Mesenchymal stem cell (in vitro differentiated cells and primary cell): ENCODE measurements around the gene LAPTM5.

Source experiments
- DNase-seq: peaks from one replicate; pipeline ENCODE4 v3.0.0-alpha.2; 2013
- H2AFZ ChIP-seq: one replicate; pipeline ENCODE4 v1.6.1; 2013; ENCODE audit warnings: low read depth, mild to moderate bottlenecking, control low read depth, inconsistent platforms, low read length, moderate library complexity
- H2AK5ac ChIP-seq: 2 replicates; pipeline ENCODE4 v1.6.1; 2013; ENCODE audit warnings: low read length, moderate library complexity, mild to moderate bottlenecking, inconsistent platforms; ENCODE audit not compliant: severe bottlenecking
- H2BK120ac ChIP-seq: one replicate; pipeline ENCODE4 v1.6.1; 2013; ENCODE audit warnings: low read depth, mild to moderate bottlenecking, inconsistent platforms, low read length, moderate library complexity
- H2BK12ac ChIP-seq, 2 experiments: one replicate each; pipeline ENCODE4 v1.6.1; 2013; ENCODE audit warnings: inconsistent platforms in 2 of 2, low read length in 2 of 2, mild to moderate bottlenecking in 2 of 2, moderate library complexity in 2 of 2, control low read depth in 1 of 2
- H2BK15ac ChIP-seq: one replicate; pipeline ENCODE4 v1.6.1; 2013; ENCODE audit warnings: mild to moderate bottlenecking, low read depth, inconsistent platforms; ENCODE audit not compliant: poor library complexity, severe bottlenecking
- H2BK5ac ChIP-seq: 2 replicates; pipeline ENCODE4 v1.6.1; 2013; ENCODE audit warnings: low read depth, mild to moderate bottlenecking, low read length, control low read depth, inconsistent platforms; ENCODE audit not compliant: poor library complexity, severe bottlenecking
- H3K14ac ChIP-seq, 2 experiments: one replicate each; pipeline ENCODE4 v1.6.1; 2013; ENCODE audit warnings: inconsistent platforms in 2 of 2, low read length in 2 of 2, control low read depth in 1 of 2, mild to moderate bottlenecking in 1 of 2, moderate library complexity in 1 of 2
- H3K18ac ChIP-seq, 2 experiments: one replicate each; pipeline ENCODE4 v1.6.1; 2013; ENCODE audit warnings: inconsistent platforms in 2 of 2, low read length in 2 of 2, control low read depth in 1 of 2, low read depth in 1 of 2, mild to moderate bottlenecking in 1 of 2
- H3K23ac ChIP-seq, 2 experiments: one replicate each; pipeline ENCODE4 v1.6.1; 2013; ENCODE audit warnings: inconsistent platforms in 2 of 2, low read length in 2 of 2, mild to moderate bottlenecking in 2 of 2, moderate library complexity in 2 of 2, control low read depth in 1 of 2
- H3K27ac ChIP-seq: 2 replicates; pipeline ENCODE4 v1.5.1; 2013; ENCODE audit warnings: mild to moderate bottlenecking, moderate library complexity, low read length, control low read depth, inconsistent platforms; ENCODE audit not compliant: poor library complexity, severe bottlenecking
- H3K27me3 ChIP-seq, 2 experiments: 2 replicates each; pipeline versions ENCODE4 v1.6.1 to v1.7.0; 2013; ENCODE audit warnings: low read length in 2 of 2, mild to moderate bottlenecking in 2 of 2, moderate library complexity in 2 of 2, control low read depth in 1 of 2, inconsistent platforms in 1 of 2; ENCODE audit not compliant: control insufficient read depth in 1 of 2, insufficient read depth in 1 of 2
- H3K36me3 ChIP-seq, 2 experiments: 2 replicates each; pipeline versions ENCODE4 v1.6.1 to v1.7.0; 2013; ENCODE audit warnings: low read length in 2 of 2, control low read depth in 1 of 2, inconsistent platforms in 1 of 2, low read depth in 1 of 2, mild to moderate bottlenecking in 1 of 2; ENCODE audit not compliant: insufficient read depth in 2 of 2, control insufficient read depth in 1 of 2
- H3K4ac ChIP-seq, 2 experiments: one replicate each; pipeline ENCODE4 v1.6.1; 2013; ENCODE audit warnings: inconsistent platforms in 2 of 2, low read length in 2 of 2, mild to moderate bottlenecking in 2 of 2, moderate library complexity in 2 of 2, control low read depth in 1 of 2, low read depth in 1 of 2
- H3K4me1 ChIP-seq: 2 replicates; pipeline ENCODE4 v1.6.1; 2013; ENCODE audit warnings: low read depth, low read length, control low read depth; ENCODE audit not compliant: control insufficient read depth, insufficient read depth
- H3K4me2 ChIP-seq: 2 replicates; pipeline ENCODE4 v1.6.1; 2013; ENCODE audit warnings: low read length, mild to moderate bottlenecking, inconsistent platforms; ENCODE audit not compliant: poor library complexity, severe bottlenecking
- H3K4me3 ChIP-seq, 2 experiments: 2 replicates each; pipeline versions ENCODE4 v1.5.1 to v1.7.0; 2013; ENCODE audit warnings: low read length in 2 of 2, mild to moderate bottlenecking in 2 of 2, control low read depth in 1 of 2, low read depth in 1 of 2; ENCODE audit not compliant: insufficient read depth in 1 of 2
- H3K79me1 ChIP-seq: replicated peaks from 2 replicates; pipeline ENCODE4 v1.6.1; 2013; ENCODE audit warnings: mild to moderate bottlenecking, control low read depth, low read length, inconsistent platforms; ENCODE audit not compliant: poor library complexity, severe bottlenecking
- H3K9ac ChIP-seq: 2 replicates; pipeline ENCODE4 v1.7.0; 2013; ENCODE audit warnings: mild to moderate bottlenecking, low read length, moderate library complexity
- H3K9me3 ChIP-seq: 2 replicates; pipeline ENCODE4 v1.7.0; 2013; ENCODE audit warnings: mild to moderate bottlenecking, low read length; ENCODE audit not compliant: control insufficient read depth
- H4K8ac ChIP-seq: one replicate; pipeline ENCODE4 v1.6.1; 2013; ENCODE audit warnings: inconsistent platforms, mild to moderate bottlenecking, low read length, moderate library complexity
- H4K91ac ChIP-seq: one replicate; pipeline ENCODE4 v1.6.1; 2013; ENCODE audit warnings: mild to moderate bottlenecking, low read length, inconsistent platforms
- WGBS: methylation state at CpG from one replicate; pipeline ENCODE4 v1.1.7; 2013; ENCODE audit warnings: mixed read lengths; 5-methylcytosine and 5-hydroxymethylcytosine counted together

LAPTM5 gene

DNA sequence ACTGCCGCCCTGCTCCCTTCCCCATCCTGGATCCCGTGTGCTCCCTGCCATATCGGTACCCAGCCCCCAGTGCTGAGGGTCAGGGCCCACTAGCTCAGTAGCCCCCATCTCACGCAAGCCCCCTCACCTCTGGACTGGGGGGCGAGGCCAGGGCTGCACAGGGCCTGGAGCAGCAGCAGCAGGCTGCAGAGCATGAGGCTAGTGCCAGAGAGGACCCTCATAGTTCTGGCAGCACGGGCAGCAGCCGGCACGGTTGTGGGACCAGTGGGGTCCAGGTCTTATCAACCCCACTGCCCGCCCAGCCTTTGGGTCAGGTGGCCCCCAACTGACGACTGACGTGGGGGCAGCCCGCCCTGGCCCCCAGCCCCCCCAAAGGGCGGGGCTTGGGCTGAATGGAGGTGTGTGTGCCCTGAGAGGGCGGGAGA is 34.2 kb downstream of the LAPTM5 start, which contains the start of gene MATN1:
MATN1 (minus strand) TSS at position 255 of the 425 bp plus-strand sequence; CDS start at position 221, 34 bp downstream.
- DNase-seq = no peak
- Histone ChIP-seq H3K9me3 (no peaks in the 10 kb centered on the region), H2BK5ac (no peak within 1 kb of the TSS)

GRCh38 chr1:30721812-30722537 is 35.6 kb downstream of the LAPTM5 start:
- Histone ChIP-seq H4K91ac (no peak overlapping the region), H3K14ac (no peak overlapping the region), H4K8ac (no peak overlapping the region), H2AK5ac (no peak overlapping the region), H3K36me3 (peaks cover 10 to 21% of the 10 kb centered on the region in 2 experiments), H2BK15ac (no peak overlapping the region), H3K79me1 (peaks cover 7% of the 10 kb centered on the region), H3K9ac (no peak overlapping the region), H3K27ac (no peak overlapping the region), H3K23ac (no peak overlapping the region), H3K4ac (no peak overlapping the region), H3K4me3 (no peak overlapping the region), H2BK5ac (no peak overlapping the region), H3K27me3 (no peaks in the 10 kb centered on the region), H2BK12ac (no peak overlapping the region), H2AFZ (no peak overlapping the region), H3K4me1 (peaks cover 29% of the 10 kb centered on the region), H2BK120ac (no peak overlapping the region), H3K4me2 (no peak overlapping the region), H3K9me3 (no peaks in the 10 kb centered on the region), H3K18ac (no peak overlapping the region)
- DNase-seq = no peak
- WGBS = 84% methylated on average over 9 of the region's 9 CpGs

More for the DNA sequence above, 34.2 kb downstream of the LAPTM5 start, which contains the start of gene MATN1:
- no peak within 1 kb of the TSS for H3K18ac ChIP-seq
- H4K91ac ChIP-seq = peak within 1 kb of the TSS; percentile 47
- H3K4me3 ChIP-seq = no peak within 1 kb of the TSS
- H3K27me3 ChIP-seq = no peaks in the 10 kb centered on the region
- peak within 1 kb of the TSS in 1 of 2 experiments; percentile 35 for H3K14ac ChIP-seq
- WGBS = 84% methylated on average over 11 of the region's 14 CpGs
- H3K27ac ChIP-seq = no peak within 1 kb of the TSS
- peaks cover 37% of the 10 kb centered on the region for H3K4me1 ChIP-seq
- no peak within 1 kb of the TSS for H2BK120ac ChIP-seq
- H3K36me3 ChIP-seq = peaks cover 10 to 21% of the 10 kb centered on the region in 2 experiments
- no peak within 1 kb of the TSS for H3K4me2 ChIP-seq
- H2BK15ac ChIP-seq = no peak within 1 kb of the TSS
- H2AFZ ChIP-seq = no peak within 1 kb of the TSS
- no peak within 1 kb of the TSS for H4K8ac ChIP-seq
- peaks cover 7% of the 10 kb centered on the region for H3K79me1 ChIP-seq
- no peak within 1 kb of the TSS for H3K23ac ChIP-seq
- H3K4ac ChIP-seq = no peak within 1 kb of the TSS
- no peak within 1 kb of the TSS for H3K9ac ChIP-seq
- H2AK5ac ChIP-seq = no peak within 1 kb of the TSS
- peak within 1 kb of the TSS in 1 of 2 experiments; percentile 15 for H2BK12ac ChIP-seq

GRCh38 chr1:30721341-30721793 is 36.2 kb downstream of the LAPTM5 start:
- Histone ChIP-seq H2BK15ac (no peak overlapping the region), H3K4me3 (no peak overlapping the region), H3K79me1 (peaks cover 7% of the 10 kb centered on the region), H3K9me3 (no peaks in the 10 kb centered on the region), H2BK12ac (no peak overlapping the region), H2BK120ac (no peak overlapping the region), H3K4me2 (no peak overlapping the region), H3K9ac (no peak overlapping the region), H2AK5ac (no peak overlapping the region), H2AFZ (no peak overlapping the region), H3K27me3 (no peaks in the 10 kb centered on the region), H3K4me1 (peaks cover 28% of the 10 kb centered on the region), H4K91ac (peak overlapping the region; percentile 6), H3K27ac (no peak overlapping the region), H3K4ac (no peak overlapping the region), H4K8ac (no peak overlapping the region), H2BK5ac (no peak overlapping the region), H3K18ac (no peak overlapping the region), H3K23ac (no peak overlapping the region), H3K14ac (no peak overlapping the region), H3K36me3 (peaks cover 10 to 18% of the 10 kb centered on the region in 2 experiments)
- 94% methylated on average over 23 of the region's 27 CpGs for WGBS
- no peak for DNase-seq

GRCh38 chr1:30720271-30721223 is 37.0 kb downstream of the LAPTM5 start:
- Histone ChIP-seq H2BK5ac (no peak overlapping the region), H3K79me1 (peaks cover 7% of the 10 kb centered on the region), H2BK12ac (no peak overlapping the region), H3K4me1 (peaks cover 24% of the 10 kb centered on the region), H4K91ac (no peak overlapping the region), H4K8ac (no peak overlapping the region), H3K4ac (no peak overlapping the region), H3K27ac (no peak overlapping the region), H3K14ac (no peak overlapping the region), H2AFZ (no peak overlapping the region), H3K36me3 (peaks cover 16% of the 10 kb centered on the region in 2 experiments), H2BK15ac (no peak overlapping the region), H3K18ac (no peak overlapping the region), H3K23ac (no peak overlapping the region), H3K9ac (no peak overlapping the region), H3K4me3 (no peak overlapping the region), H2BK120ac (no peak overlapping the region), H3K27me3 (no peaks in the 10 kb centered on the region), H3K4me2 (no peak overlapping the region), H3K9me3 (peaks cover 2% of the 10 kb centered on the region), H2AK5ac (no peak overlapping the region)
- no peak for DNase-seq
- 95% methylated on average over 12 of the region's 16 CpGs for WGBS
